HEK293T (cell line): ENCODE results near the gene OR2A1.
"Not testable (repeated sequence)": the region's sequence is repeated elsewhere in the genome, so short reads cannot be mapped to it uniquely, and the experiment has no call there.

Experiments used
- ELF4 ChIP-seq: fragments of 450-650 bp; IDR thresholded peaks from 2 replicates; pipeline ENCODE4 v1.6.1; 2017; ENCODE audit warnings: antibody characterized with exemption
- NFRKB ChIP-seq: fragments of 450-650 bp; IDR thresholded peaks from 2 replicates; pipeline ENCODE4 v1.6.1; 2016; ENCODE audit warnings: mild to moderate bottlenecking, moderate library complexity

- not testable (repeated sequence) for TF ChIP-seq ELF4, NFRKB
These were observed 2.5 kb upstream of the OR2A1 start for GRCh38 chr7:144309702-144310101.
